Measurements from ENCODE around the gene GNG7.
A peak's percentile ranks its signal among the peaks of the same experiment; 100 is the strongest.

The GNG7 gene

DNA sequence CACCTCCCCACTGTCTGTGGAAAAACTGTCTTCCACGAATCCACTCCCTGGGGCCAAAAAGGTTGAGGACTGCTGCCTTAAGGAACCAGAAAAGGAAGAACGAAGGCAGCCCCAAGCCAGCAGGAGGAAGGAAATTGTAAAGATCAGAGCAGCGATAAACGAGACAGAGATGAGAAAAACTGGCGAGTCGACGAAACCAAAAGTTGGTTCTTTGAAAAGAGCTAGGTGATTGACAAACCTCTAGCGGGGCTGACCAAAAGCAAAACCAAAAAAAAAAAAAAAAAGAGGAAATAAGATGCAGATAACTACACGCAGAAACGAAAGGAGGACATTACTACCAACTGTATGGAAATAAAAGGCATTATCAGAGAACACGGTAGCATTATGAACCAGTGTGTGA, 149.6 kb downstream of the GNG7 start:
- H3K4me3 ChIP-seq (ENCODE audit: low read depth, low read length) = peak overlapping the region; percentile 37
- DNase-seq (ENCODE audit: low read depth) = peak; percentile 92
- TF ChIP-seq, protein P1, sequence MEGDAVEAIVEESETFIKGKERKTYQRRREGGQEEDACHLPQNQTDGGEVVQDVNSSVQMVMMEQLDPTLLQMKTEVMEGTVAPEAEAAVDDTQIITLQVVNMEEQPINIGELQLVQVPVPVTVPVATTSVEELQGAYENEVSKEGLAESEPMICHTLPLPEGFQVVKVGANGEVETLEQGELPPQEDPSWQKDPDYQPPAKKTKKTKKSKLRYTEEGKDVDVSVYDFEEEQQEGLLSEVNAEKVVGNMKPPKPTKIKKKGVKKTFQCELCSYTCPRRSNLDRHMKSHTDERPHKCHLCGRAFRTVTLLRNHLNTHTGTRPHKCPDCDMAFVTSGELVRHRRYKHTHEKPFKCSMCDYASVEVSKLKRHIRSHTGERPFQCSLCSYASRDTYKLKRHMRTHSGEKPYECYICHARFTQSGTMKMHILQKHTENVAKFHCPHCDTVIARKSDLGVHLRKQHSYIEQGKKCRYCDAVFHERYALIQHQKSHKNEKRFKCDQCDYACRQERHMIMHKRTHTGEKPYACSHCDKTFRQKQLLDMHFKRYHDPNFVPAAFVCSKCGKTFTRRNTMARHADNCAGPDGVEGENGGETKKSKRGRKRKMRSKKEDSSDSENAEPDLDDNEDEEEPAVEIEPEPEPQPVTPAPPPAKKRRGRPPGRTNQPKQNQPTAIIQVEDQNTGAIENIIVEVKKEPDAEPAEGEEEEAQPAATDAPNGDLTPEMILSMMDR (IDR thresholded peaks at IDR 0.05; ENCODE audit: insufficient read depth, low read depth, low read length, missing control alignments) = no peak

DNA sequence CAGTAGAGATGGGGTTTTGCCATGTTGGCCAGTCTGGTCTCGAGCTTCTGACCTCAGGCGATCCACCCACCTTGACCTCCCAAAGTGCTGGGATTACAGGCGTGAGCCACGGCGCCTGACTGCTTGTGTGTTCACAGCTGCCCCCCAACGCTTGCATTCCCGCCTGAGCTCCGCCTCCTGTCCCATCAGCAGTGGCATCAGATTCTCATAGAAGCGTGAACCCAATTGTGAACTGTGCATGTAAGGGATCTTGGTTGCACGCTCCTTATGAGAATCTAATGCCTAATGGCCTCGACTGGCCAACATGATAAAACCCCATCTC, 150.7 kb downstream of the GNG7 start:
- DNase-seq (ENCODE audit: low read depth) = no peak
- no peak overlapping the region for H3K4me3 ChIP-seq (ENCODE audit: low read depth, low read length)
- TF ChIP-seq, protein P1 (IDR thresholded peaks at IDR 0.05; ENCODE audit: insufficient read depth, low read depth, low read length, missing control alignments) = no peak

DNA sequence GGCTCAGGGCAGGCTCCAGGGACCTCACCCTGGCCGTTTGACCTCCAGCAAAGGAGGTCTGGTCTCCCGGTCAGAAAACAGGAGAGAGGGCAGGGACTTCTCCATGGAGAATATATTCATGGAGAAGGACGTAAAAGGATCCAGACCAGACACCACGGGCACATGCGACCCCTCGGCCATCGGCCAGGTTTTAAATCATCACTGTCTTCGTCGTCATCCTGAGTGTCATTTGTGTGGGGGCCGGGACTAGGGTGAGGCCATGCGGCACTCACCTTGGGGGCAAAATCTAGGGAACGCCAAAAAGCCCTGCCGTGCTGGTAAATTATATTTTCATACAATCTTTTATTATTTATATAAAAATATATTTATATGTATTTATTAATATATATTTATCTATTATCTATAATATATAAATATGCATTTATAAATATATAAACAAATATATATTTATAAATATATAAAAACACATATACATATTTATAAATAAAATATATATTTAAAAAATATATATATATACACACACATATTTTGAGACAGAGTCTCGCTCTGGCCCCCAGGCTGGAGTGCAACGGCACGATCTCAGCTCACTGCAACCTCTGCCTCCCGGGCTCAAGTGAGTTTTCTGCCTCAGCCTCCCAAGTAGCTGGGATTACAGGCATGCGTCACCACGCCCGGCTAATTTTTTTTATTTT, 151.2 kb downstream of the GNG7 start:
- TF ChIP-seq, protein P1 (IDR thresholded peaks at IDR 0.05; ENCODE audit: insufficient read depth, low read depth, low read length, missing control alignments) = no peak
- DNase-seq (ENCODE audit: low read depth) = no peak
- H3K4me3 ChIP-seq (ENCODE audit: low read depth, low read length) = no peak overlapping the region

DNA sequence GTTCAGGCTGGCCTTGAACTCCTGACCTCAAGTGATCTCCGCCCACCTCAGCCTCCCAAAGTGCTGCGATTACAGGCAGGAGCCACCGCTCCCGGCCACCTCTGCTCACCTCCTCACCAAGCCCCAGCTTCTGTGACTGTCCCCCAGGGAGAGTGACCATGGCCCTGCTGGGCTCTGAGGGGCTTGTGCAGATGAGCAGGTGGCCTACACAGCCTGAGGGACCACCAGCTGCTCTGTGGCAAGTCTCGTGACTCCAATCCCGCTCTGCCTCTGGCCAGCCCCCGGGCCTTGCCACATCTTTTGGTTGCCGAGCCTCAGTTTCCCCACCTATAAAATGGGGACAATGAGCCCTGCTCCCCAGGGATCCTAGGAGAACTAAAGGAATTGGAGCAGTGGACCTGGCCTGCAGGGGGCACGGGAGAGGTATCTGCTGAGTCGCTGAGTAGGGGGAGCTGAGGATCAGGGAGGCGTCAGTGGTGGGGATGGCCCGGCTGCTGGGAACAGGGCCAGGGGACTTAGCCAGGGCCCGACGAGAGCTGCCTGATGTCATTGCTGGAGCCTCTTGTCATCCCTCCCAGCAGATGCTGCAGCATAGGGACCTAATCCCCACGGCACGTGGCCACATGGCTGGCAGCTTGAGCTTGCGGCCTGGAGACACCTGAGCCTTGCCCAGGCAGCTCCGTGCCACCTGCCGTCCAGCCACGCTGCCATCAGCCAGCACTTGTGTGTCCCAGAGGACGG, 151.9 kb downstream of the GNG7 start:
- TF ChIP-seq, protein P1 (IDR thresholded peaks at IDR 0.05; ENCODE audit: insufficient read depth, low read depth, low read length, missing control alignments) = no peak
- DNase-seq (ENCODE audit: low read depth) = no peak
- no peak overlapping the region for H3K4me3 ChIP-seq (ENCODE audit: low read depth, low read length)

DNA sequence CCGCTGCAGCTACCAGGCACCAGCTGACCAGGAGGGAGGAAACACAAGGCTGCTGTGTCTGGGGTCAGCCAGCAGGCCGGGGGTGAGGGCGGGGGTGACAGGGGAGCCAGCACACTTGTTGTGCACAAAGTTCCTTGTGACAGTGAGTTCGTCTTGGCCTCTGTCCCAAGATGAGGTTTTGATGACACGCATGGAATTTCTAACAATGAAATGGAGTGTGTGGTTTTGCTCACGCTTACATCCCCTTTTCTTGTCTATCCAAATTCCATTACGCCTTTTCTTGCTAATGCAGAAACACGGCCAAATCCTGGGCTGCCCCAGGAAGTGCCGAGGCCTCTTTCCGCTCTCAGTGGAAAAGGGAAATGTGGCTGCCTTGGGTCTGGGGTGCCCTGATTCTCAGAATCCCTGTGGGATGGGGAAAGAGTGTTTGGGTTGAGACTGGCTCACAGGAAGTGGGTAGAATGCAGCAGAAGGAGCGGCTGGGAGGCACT, 152.7 kb downstream of the GNG7 start:
- no peak overlapping the region for H3K4me3 ChIP-seq (ENCODE audit: low read depth, low read length)
- DNase-seq (ENCODE audit: low read depth) = no peak
- TF ChIP-seq, protein P1 (IDR thresholded peaks at IDR 0.05; ENCODE audit: insufficient read depth, low read depth, low read length, missing control alignments) = no peak

DNA sequence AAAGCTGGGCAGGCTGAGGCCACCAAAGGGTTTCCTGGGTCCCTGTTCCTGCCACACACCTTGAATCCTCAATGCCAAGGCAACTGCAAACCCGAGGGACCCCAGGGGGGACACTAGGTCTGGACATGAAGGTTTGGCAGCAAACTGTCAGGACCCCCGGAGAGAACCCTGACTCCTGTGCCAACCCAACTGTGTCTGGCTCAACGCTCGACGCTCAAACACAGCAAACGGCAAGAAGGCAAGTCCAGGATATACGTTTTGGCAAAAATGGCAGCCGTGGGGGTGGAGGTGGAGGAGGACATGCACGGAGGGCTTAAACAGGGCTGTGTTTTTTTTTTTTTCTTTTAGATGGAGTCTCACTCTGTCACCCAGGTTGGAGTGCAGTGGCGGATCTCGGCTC, 153.5 kb downstream of the GNG7 start:
- TF ChIP-seq, protein P1 (IDR thresholded peaks at IDR 0.05; ENCODE audit: insufficient read depth, low read depth, low read length, missing control alignments) = no peak
- no peak for DNase-seq (ENCODE audit: low read depth)

More for the DNA sequence above, 153.5 kb downstream of the GNG7 start:
- H3K4me3 ChIP-seq (ENCODE audit: low read depth, low read length) = no peak overlapping the region
